Measurements from ENCODE around the gene APEH.

The APEH gene

GRCh38 chr3:49716169-49716568, 42.0 kb downstream of the APEH start:
- no peak for DNase-seq

DNA sequence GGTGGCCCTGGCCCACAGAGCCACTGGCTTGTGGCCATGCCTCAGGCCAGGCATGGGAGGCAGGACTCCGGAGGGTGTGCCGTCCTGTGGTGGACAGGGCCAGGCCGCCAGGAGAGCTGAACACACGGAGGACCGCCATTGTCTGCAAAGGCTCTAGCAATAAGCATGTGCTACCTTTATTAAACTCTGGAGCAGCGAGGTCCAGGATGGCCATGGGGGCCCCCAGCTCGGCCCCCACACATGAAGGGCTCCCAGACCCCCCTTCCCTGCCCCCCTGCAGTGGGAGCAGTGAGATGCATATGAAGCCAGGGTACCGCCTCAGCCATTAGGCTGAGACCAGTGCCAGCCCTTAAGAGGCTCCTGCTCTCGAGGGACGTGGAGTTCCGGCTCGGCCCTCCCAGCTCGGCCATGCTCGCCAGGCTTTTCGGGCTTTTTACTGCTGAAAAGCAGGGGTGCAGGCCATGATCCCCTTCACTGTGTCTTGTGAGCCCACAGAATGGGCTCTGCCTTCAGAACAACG, 42.6 kb downstream of the APEH start:
- no peak for DNase-seq

- no peak for DNase-seq
These were observed 43.2 kb downstream of the APEH start for GRCh38 chr3:49717211-49717958.

DNA sequence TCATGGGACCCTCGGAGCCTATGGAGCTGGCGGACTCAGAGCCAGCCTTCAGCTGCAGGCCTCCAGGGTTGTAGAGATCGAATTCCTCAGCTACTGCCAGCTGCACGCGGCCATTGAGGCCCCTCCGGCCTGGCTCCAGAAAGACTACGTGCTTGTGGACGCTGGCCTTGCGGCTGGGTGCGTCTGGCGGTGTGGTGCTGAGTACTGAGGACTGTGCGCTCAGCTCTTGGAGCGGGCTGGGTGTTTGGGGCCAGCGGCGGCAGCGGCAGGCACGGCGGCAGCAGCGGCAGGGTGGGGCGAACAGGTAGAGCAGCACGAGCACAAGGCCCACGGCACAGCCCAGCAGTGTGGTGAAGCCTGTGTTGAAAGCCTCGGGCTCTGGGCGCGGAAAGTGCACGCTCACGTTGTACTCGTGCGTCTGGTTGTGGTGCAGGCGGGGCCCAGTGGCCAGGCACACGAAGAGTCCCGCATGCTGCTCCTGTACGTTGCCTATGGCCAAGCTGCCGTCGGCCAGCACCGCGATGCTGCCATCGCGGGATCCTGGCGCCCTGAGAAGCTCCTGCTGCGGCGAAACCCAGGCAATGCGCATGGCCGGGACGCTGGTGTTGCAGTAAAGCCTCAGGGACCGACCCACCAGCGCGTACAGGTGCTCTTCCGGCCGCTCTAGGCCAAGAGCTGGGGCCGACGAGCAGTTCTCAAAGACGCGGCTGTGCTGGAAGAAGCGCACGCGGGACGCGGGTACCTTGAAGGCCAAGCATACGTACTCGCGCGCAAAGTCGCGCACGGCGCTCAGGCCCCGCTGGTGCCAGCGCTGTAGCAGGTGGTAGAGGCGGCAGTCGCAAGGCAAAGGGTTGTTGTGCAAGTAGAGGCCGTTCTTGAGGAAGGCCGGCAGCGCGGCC, 44.1 kb downstream of the APEH start:
- no peak for DNase-seq

GRCh38 chr3:49718858-49719213, 44.7 kb downstream of the APEH start:
- no peak for DNase-seq

GRCh38 chr3:49719214-49719884, 45.2 kb downstream of the APEH start, which contains the start of gene AMIGO3:
TSS of gene AMIGO3 (minus strand) at chr3:49719684. CDS start at chr3:49719465, 219 bp downstream.
- DNase-seq, result no peak

- no peak for DNase-seq
These were observed 46.9 kb downstream of the APEH start for GRCh38 chr3:49720855-49721595.

DNA sequence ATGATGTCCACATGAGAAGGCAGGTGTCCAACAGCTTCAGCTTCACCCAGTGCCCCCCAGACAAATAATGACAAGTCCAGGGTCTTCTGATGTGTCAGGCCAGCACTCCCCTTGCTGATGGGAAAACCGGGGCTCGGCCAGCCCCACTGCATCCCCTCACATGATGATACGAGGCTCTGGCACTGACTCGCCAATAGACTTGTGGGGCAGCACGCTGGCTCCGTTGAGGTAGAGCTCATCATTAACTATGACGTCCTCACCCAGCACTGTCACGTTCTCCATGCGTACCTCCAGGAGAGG, 47.4 kb downstream of the APEH start:
- DNase-seq, result no peak

- no peak for DNase-seq
These were observed 48.0 kb downstream of the APEH start for GRCh38 chr3:49721896-49722781.

- DNase-seq, result no peak
These were observed 48.7 kb downstream of the APEH start for GRCh38 chr3:49722896-49723295.

GRCh38 chr3:49723296-49723627, 49.1 kb downstream of the APEH start:
- DNase-seq, result peak; percentile 14

- DNase-seq, result peak; percentile 61
These were observed 49.7 kb downstream of the APEH start, which contains the start of gene GMPPB for GRCh38 chr3:49723628-49724551. TSS of gene GMPPB (minus strand) at chr3:49723951. CDS start at chr3:49723726, 225 bp downstream.

- DNase-seq, result no peak
These were observed 50.4 kb downstream of the APEH start for GRCh38 chr3:49724586-49724985.

GRCh38 chr3:49725906-49726681, 51.9 kb downstream of the APEH start:
- no peak for DNase-seq

DNA sequence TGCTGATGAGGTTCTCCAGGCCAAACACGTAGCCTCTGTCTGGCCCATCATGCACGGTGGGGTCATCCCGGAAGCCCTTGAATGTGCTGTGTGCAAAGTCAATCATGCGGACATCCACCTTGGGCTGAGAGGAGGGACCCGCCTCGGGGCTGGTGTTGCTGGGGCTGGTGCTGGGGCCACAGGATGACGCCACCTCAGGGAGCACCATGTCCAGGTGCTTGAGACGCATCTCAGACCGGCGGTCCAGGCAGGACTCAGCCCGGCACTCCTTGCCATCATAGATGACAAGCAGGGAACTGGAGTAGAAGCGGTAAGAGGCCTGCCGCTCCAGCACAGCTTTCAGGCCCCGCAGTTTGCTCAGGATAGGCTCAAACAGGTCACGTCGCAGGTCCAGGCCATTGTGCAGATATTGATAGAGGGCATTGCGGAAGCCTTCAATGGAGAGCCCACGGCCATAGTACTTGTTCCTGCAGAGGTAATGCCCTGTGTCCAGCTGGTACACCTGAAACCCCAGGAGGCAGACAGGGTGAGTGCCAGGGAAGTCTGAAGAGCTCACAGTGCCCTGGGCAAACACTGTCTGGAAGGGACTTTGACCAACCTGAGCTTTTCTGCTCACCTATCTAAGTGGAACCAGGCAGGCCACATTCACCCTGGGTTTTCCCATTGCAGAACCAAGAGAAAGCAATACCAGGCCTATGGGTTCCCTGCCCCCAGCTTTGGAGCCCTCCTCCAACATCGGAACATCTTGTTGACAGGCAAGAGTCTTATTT, 53.2 kb downstream of the APEH start:
- no peak for DNase-seq

DNA sequence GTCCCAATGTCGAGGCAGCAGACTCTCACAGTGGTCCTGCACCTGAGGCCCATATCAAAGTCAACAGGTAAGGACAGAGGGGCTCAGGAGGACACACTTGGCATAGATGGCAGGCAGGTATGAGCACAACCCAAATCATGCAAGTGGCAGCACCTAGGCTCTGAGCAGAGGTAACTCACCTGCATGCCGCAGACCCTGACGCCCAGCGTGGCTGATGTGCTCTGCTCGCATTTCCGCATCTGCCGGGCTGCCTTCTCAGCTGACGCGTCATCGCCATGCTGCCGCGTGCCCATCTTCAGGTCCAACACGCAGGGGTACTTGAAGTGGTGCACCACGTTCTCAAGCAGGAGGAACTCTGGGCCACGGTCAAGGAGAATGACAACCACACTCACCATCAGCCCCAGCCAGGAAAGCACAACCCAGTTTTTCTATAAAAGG, 53.8 kb downstream of the APEH start:
- DNase-seq, result no peak

- DNase-seq, result no peak
These were observed 55.9 kb downstream of the APEH start for GRCh38 chr3:49729966-49730609.

DNA sequence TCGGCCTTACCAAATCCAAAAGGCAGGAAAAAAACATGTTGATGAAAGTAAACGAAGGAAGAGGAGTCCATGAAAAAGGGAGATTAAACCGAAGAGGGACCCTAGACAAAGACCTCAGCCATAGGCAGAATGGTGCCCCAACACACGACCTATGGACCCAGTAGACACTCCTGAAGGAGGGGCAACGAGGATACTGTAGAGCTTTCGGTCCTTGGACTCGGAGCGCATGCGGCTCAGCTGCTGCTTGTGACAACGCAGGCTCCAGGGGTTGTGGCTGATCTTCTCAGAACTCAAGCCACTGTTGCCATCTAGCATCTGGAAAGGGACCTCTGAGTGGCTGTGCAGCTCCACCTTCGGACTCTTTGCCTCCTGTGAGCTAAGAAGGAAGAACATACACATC, 58.4 kb downstream of the APEH start:
- DNase-seq, result no peak
